HG02870 (cell line): Measurements from ENCODE around the gene PKN2.

ENCODE experiments used
- ATAC-seq: cut with Tn5 transposase; IDR thresholded peaks from one replicate; pipeline ENCODE4 v1.9.1; 2021; ENCODE audit warnings: mild to moderate bottlenecking, moderate library complexity; ENCODE audit not compliant: unreplicated experiment

Gene PKN2

DNA sequence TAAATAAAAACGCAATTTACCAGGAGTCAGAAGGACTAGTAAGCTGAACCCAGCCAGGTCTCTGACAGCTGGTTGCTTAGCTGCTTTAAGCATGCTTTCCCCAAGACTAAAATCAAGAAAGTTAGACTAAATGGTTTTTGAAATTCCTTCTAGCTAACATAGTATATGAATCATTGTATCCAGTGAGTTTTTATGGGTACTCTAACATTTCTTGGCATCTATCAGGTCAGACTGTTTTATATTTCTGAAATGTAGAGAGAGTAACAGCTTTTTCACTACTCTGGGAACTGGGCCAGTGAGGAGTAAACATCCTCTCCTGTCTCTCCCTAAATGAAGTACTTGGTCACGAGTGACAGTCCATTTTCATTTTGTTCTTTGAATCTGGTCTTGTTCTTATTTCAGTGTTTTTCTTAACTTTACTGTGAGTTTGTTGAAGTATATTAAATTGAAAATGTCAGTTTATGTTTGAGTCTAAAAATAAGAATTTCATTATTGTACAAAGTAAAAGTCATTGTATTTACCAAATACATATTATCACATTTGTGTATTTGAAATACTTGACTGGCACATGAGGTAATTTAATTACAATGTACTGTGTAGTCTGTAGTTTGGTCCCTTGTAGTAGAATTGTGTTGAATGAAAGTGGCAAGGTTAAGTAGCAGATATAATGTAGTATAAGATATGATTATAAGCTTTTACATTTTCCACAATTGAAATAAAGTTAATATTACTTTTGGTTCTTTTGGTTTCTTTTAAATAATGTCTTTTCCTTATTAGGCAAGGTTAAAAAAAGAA is 47.6 kb downstream of the PKN2 start:
- no peak for ATAC-seq

DNA sequence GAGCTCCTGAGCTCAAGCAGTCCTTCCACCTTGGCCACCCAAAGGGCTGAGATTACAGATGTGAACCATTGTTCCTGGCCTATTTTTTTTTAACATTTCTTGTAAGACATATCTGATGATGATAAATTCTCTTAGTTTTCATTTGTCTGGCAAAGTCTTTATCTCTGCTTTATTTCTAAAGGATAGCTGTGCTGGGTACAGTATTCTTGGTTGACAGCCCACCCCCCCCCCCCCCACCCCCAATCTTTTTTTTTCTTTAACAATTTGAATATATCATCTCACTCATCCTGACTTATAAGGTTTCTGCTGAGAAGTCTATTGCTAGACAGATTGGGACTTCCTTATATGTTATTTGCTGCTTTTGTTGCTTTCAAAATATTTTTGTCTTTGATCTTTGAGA is 51.3 kb downstream of the PKN2 start:
- ATAC-seq = no peak

GRCh38 chr1:88735909-88736308 is 51.8 kb downstream of the PKN2 start:
- ATAC-seq = no peak

GRCh38 chr1:88736633-88737248 is 52.7 kb downstream of the PKN2 start:
- no peak for ATAC-seq

DNA sequence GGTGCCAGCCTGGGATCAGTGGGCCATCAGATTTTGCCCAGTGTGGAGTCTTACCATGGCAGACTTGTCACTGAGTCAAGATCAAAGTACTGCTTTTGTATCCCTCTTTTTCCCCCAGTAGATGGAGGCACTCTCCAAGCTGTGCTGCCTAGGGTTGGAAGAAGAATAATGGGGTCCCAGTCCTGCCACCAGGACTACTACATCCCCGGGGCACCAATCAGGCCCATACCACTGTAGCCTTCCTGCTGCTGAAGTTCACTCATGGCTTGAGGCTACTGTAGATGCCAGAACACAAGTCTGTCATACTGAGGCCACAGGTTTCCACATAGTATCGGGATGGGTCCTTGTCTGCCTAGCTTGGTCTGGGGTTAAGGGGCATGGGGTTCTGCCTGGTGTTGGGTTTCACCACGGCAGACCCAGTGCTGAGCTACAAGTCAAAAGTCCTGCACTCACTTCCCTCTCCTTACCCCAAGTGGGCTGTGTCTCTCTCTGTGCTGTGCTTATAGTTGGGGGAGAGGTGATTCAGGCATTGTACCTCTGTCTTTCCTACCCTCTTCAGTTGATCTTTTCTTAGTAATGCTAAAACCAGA is 53.4 kb downstream of the PKN2 start:
- ATAC-seq = no peak

DNA sequence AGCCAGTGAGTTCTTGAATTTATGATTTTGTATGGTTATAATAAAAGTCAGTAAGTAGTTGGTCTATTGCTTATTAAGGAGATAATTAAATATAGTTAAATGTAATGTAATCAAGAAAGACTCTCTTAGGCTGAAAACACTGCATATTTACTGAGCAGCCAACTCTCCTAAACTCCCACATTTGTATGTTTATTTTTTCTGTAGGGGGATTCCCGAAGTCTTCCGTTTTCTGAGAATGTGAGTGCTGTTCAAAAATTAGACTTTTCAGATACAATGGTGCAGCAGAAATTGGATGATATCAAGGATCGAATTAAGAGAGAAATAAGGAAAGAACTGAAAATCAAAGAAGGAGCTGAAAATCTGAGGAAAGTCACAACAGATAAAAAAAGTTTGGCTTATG is 56.7 kb downstream of the PKN2 start:
- ATAC-seq = no peak

DNA sequence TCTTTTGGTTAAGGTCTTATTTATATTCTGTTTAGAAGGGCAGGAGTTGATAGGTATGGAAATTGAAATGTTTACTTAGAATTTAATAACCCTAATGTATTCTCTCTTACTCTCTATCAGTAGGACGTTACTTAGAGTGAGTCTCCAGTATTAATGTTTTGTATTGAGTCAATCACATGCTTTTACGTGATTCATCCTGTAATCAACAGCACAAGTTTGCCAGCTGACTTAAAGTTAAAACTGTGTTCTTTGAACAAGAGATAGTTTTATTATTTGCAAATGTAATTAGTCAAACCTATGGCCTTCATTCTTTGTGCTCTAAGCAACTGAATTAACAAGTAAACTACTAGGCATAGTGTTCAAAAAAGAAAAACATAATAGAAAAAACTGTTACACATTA is 57.3 kb downstream of the PKN2 start:
- no peak for ATAC-seq

- no peak for ATAC-seq
Measured at GRCh38 chr1:88742531-88742930, 58.5 kb downstream of the PKN2 start.

GRCh38 chr1:88744142-88744541 is 60.1 kb downstream of the PKN2 start:
- no peak for ATAC-seq

DNA sequence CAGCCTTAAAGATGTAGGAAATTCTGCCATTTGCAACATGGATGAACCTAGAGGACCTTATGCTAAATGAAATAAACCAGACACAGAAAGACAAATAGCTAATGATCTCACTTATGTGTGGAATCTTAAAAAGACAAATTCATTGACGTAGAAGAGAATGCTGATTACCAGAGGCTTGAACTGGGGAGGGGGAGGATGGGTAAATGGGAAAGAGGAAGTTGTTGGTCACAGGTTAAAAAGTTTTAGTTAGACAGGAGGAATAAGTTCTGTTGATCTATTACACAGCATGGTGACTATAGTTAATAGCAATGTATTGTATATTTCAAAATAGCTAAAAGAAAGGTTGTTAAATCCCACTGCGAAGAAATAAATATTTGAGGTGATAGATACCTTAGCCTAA is 62.8 kb downstream of the PKN2 start:
- ATAC-seq = no peak

- ATAC-seq = no peak
Measured at GRCh38 chr1:88751714-88752113, 67.6 kb downstream of the PKN2 start.

DNA sequence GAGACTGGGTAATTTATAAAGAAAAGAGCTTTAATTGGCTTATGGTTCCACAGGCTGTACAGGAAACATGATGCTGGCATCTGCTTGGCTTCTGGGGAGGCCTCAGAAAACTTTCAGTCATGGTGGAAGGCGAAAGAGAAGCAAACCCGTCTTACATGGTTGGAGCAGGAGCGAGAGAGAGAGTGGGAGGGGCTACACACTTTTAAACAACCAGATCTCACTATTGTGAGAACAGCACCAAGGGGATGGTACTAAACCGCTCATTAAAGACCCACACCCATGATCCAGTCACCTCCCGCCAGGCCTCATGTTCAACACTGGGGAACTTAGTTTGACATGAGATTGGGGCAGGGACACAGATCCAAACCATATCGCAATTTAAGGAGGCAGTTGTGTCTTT is 69.4 kb downstream of the PKN2 start:
- no peak for ATAC-seq

DNA sequence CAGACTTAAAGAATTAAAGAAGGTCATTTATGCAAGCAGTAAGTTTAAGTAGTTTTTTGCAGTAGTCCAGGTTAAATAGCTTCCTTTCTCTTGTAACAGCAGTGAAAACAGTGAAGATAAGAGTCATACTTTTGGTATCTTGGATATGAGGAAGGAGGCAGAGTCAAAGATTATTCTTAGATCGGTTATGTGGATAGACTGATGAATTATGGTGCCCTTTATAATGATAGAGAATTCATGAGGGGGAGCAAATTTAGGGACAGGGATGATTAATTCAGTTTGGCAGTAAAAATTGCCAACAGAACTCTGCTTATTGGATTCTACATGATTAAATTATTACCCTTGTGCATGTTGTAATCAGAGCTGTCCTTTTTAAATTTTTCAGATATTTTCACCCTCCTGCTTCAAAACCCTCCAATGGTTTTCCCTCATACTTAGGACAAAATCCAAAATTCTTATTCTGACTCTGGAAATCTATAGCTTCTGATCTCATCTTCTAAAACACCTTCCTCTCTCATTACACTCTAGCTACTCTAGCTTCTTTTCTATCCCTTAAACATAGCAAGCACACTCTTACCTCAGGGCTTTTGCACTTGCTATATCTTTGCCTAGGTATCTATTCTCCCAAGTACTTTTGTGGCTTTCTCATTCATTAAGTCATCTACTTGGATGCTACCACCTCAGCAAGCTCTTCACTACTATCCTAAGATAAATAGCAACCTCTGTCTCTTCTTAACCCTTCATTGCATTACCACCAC is 79.8 kb downstream of the PKN2 start:
- ATAC-seq = no peak

DNA sequence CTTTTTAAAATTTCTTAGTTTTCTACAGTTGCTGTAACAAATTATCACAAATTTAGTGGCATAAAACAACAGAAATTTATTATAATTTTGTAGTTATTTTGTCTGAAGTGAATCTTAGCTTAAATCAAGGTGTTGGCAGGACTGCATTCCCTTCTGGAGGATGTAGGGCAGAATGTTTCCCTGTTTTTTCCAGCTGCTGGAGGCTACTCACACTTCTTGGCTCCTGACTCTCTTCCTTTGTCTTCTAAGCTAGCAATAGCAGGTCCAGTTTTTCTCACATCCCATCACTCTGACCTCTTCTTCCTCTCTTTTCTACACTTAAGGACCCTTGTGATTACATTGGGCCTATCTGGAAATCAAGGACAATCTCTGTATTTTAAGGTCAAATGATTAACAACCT is 84.1 kb downstream of the PKN2 start:
- no peak for ATAC-seq

DNA sequence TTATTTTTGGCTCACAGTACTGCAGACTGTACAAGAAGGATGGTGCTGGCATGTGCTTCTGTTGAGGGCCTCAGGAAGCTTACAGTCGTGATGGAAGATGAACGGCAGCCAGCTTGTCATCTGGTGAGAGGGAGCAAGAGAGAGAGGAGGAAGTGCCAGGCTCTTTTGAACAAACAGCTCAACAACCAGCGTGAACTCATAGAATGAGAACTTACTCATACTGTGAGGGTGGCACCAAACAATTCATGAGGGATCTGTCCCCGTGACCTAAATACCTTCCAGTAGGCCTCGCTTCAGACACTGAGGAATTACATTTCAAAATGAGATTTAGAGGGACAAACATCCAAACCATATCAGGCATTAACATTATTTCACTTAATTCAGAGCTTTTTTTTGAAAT is 84.7 kb downstream of the PKN2 start:
- ATAC-seq = no peak

- ATAC-seq = no peak
Measured at GRCh38 chr1:88773540-88774150, 89.6 kb downstream of the PKN2 start.

DNA sequence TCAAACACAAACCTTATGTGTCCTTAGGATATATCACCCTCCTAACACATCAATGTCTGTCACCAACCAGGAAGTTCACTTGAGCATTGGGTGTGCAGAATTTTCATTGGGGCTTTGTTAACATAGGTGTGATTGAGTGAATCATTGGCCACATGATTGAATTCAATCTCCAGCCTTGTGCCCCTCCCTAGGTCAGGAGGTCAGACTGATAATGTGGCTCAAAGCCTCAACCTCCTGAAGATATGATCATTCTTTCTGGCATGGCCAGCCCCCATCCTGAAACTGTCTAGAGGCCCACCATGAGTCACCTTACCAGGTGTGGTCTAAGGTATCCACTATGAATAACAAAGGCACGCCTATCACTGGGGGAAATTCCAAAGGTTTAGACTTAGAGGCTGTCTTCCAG is 90.1 kb downstream of the PKN2 start:
- no peak for ATAC-seq

- no peak for ATAC-seq
Measured at GRCh38 chr1:88777604-88778149, 93.6 kb downstream of the PKN2 start.

GRCh38 chr1:88779880-88780279 is 95.8 kb downstream of the PKN2 start:
- no peak for ATAC-seq

- ATAC-seq = no peak
Measured at GRCh38 chr1:88780485-88780884, 96.4 kb downstream of the PKN2 start.

- no peak for ATAC-seq
Measured at GRCh38 chr1:88783145-88783544, 99.1 kb downstream of the PKN2 start.
